Mucosa of descending colon (tissue), 3 donors: Measurements from ENCODE around the gene KDM4C. TPM values are rescaled to one million over a fixed set of nuclear protein-coding genes. Genes with fewer than 3 reads are reported as not detected.

Experiments used
- ATAC-seq: fragments of 200-7000 bp; cut with Tn5 transposase; one replicate; pipeline ENCODE4 v1.9.1; 2020; ENCODE audit warnings: mild to moderate bottlenecking, moderate library complexity
- DNase-seq, 3 donors: peaks; one replicate each; pipeline ENCODE4 v3.0.0-alpha.2; 2020
- H3K36me3 ChIP-seq: fragments of 200-600 bp; one replicate; pipeline ENCODE4 v1.8.0; 2021; ENCODE audit warnings: low read depth, mild to moderate bottlenecking
- H3K4me1 ChIP-seq: fragments of 200-600 bp; one replicate; pipeline ENCODE4 v1.8.0; 2021; ENCODE audit warnings: low read depth, mild to moderate bottlenecking
- H3K4me3 ChIP-seq: fragments of 200-600 bp; one replicate; pipeline ENCODE4 v1.8.0; 2021; ENCODE audit warnings: mild to moderate bottlenecking
- H3K9me3 ChIP-seq: fragments of 200-600 bp; one replicate; pipeline ENCODE4 v1.8.0; 2021; ENCODE audit warnings: mild to moderate bottlenecking
- CTCF ChIP-seq: fragments of 200-600 bp; IDR thresholded peaks from one replicate; pipeline ENCODE4 v1.8.0; 2022; ENCODE audit warnings: antibody characterized with exemption, mild to moderate bottlenecking
- intact Hi-C, 2 donors: fragments of 100-400 bp; cut with DNase I in 1 of 2; cut with micrococcal nuclease in 1 of 2; formaldehyde crosslinking; loops; one replicate each; pipeline versions ENCODE4 v1.11.0 to v1.11.1; 2022; cut with DNase I, micrococcal nuclease
- total RNA-seq, 3 donors: library from RNA; stranded (reverse); fragmentation: NEBNext Ultra II Directional in 2 of 3; extraction: Animal tissue kit (Norgen Biotek cat#: 25700) in 2 of 3; gene quantifications; one replicate each; pipeline versions ENCODE4 v1.2.1 to v1.2.4, GENCODE V29; 2021 to 2023
- donor health status: DM: no; HTN: no; CAD: no; lungs with moderate emphysema.
- donor health status: DM: no; HTN: no; CAD: no.
- donor health status: DM: no; HTN: yes; CAD: no.

The KDM4C gene
- total RNA-seq, 3 donors from 2014 or later = 44.6 to 74.9 (median 50.9) TPM

DNA sequence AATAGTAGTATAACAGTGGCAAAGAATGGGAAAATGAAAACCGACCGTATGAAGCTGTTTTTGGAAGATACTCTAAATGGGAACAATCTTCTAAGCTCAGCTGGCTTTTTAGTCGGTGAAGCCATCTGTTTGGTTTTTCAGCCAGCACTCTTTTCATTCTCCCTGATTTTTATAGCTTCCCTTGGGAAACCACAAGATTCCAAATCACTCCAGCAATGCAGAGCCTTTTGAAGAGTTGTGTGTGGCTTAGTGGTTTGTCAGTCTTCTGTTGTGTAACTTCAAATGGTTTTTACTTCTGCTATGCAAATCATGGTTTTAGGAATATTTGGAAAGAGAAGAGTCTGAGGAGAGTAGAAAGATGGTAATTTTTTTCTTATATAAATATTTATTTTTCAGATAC, 180.7 kb downstream of the KDM4C start:
- no peak overlapping the region for H3K4me3 ChIP-seq
- no peak for TF ChIP-seq CTCF
- DNase-seq (no peak), ATAC-seq (no peak)
- no peaks in the 10 kb centered on the region for H3K4me1 ChIP-seq
- H3K9me3 ChIP-seq = no peaks in the 10 kb centered on the region
- H3K36me3 ChIP-seq = no peaks in the 10 kb centered on the region
- intact Hi-C loops = no loop called here

- no peak for TF ChIP-seq CTCF
- Histone ChIP-seq H3K4me3 (no peak overlapping the region), H3K9me3 (no peaks in the 10 kb centered on the region), H3K36me3 (no peaks in the 10 kb centered on the region), H3K4me1 (no peaks in the 10 kb centered on the region)
- ATAC-seq = no peak
- DNase-seq = no peak
- intact Hi-C loops = no loop called here
Measured at GRCh38 chr9:6938873-6939272, 181.1 kb downstream of the KDM4C start.

DNA sequence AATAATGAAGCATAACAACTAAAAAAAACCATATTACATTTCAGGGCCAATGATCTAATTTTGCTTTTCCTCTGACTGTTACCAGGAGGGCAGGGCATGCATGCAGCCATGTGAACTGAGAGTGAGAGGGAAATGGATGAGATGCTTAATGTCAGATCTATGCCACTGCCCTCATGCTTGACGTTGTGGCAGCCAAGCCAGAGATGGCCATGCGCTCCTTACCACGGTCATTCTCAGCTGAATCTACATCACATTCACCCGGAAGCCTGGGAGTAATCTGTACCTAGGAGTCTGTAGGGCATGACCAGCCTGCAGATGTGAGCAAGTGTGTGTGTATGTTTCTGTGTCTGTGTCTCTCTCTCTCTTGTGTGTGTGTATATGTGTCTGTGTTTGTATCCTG, 183.7 kb downstream of the KDM4C start:
- no peak overlapping the region for H3K4me3 ChIP-seq
- no peak for TF ChIP-seq CTCF
- H3K36me3 ChIP-seq = no peaks in the 10 kb centered on the region
- H3K9me3 ChIP-seq = no peaks in the 10 kb centered on the region
- H3K4me1 ChIP-seq = no peaks in the 10 kb centered on the region
- DNase-seq (no peak), ATAC-seq (no peak)
- intact Hi-C loops = no loop called here

DNA sequence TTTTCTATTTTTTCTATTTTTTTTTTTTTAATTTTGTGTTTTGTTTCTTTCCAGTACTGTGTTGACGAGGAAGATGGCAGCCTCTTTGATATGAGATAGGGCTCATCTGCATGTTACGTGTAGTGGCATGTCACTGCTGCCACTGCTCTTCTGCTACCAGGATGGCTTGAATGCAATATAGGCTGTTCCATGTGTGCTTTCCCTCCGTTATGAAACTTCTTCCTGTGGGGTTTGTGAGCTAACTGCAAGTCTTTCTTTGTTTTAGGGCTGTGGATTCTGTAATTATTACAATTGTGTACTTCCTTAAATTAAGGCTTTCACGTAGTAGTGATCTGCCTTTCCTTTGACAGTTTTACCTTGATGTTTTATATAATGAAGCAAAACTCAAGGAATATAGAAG, 184.6 kb downstream of the KDM4C start:
- DNase-seq = no peak
- TF ChIP-seq CTCF = no peak
- ATAC-seq = no peak
- H3K4me3 ChIP-seq = no peak overlapping the region
- intact Hi-C loops = no loop called here
- H3K4me1 ChIP-seq = no peaks in the 10 kb centered on the region
- H3K9me3 ChIP-seq = no peaks in the 10 kb centered on the region
- no peaks in the 10 kb centered on the region for H3K36me3 ChIP-seq

DNA sequence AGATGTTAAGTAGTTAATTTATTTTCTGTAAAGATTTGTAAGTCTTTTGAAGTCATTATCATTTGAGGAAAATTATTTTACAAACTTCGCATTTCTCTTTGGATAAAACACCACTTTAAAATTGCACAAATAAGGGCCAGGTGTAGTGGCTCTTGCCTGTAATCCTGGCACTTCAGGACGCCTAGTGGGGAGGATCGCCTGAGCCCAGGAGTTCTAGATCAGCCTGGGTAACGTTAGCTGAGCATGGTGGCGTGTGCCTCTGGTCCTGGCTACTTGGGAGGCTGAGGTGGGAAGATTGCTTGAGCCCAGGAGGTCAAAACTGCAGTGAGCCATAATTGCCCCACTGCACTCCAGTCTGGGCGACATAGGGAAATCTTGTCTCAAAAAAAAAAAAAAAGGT, 185.5 kb downstream of the KDM4C start:
- no peak for ATAC-seq
- TF ChIP-seq CTCF = no peak
- H3K9me3 ChIP-seq = no peaks in the 10 kb centered on the region
- intact Hi-C loops = no loop called here
- no peaks in the 10 kb centered on the region for H3K36me3 ChIP-seq
- no peak overlapping the region for H3K4me3 ChIP-seq
- no peaks in the 10 kb centered on the region for H3K4me1 ChIP-seq
- no peak for DNase-seq

GRCh38 chr9:6944093-6944551, 186.3 kb downstream of the KDM4C start:
- ATAC-seq = no peak
- H3K9me3 ChIP-seq = no peaks in the 10 kb centered on the region
- no peak for TF ChIP-seq CTCF
- H3K4me3 ChIP-seq = no peak overlapping the region
- H3K36me3 ChIP-seq = no peaks in the 10 kb centered on the region
- intact Hi-C loops = no loop called here
- H3K4me1 ChIP-seq = no peaks in the 10 kb centered on the region
- no peak for DNase-seq
